Measurements from ENCODE around the gene FYN. TPM values are rescaled to one million over a fixed set of nuclear protein-coding genes. Genes with fewer than 3 reads are reported as not detected.

FYN gene
- total RNA-seq, 4 donors from 2014 or later, result 16.3 to 288 (median 52.2) TPM

DNA sequence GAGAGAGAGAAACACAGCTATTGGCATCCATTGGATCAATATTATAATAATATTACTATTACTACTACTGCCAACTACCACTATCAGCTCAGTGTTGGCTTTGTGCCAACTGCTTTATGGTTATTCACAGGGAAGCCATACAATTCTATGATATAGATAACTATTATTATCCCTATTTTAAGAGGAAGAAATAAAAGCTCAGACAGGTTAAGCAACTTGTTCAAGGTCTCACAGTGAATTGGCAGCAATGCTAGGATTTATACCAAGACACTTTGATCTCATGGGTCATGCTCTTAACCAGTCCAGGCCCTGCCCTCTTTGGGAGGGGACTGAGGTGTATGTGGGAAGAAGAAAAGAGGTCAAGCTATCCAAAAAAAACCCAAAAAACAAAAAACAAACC, 185.6 kb downstream of the FYN start:
- intact Hi-C loops (cut with DNase I; ENCODE audit: low total_unique reads), result no loop called here
- no peak for TF ChIP-seq EP300 (IDR thresholded peaks at IDR 0.05; ENCODE audit: low read depth)
- no peak for TF ChIP-seq POLR2AphosphoS5 (IDR thresholded peaks at IDR 0.05)
- TF ChIP-seq POLR2A (IDR thresholded peaks at IDR 0.05), result no peak
- TF ChIP-seq, protein P1, sequence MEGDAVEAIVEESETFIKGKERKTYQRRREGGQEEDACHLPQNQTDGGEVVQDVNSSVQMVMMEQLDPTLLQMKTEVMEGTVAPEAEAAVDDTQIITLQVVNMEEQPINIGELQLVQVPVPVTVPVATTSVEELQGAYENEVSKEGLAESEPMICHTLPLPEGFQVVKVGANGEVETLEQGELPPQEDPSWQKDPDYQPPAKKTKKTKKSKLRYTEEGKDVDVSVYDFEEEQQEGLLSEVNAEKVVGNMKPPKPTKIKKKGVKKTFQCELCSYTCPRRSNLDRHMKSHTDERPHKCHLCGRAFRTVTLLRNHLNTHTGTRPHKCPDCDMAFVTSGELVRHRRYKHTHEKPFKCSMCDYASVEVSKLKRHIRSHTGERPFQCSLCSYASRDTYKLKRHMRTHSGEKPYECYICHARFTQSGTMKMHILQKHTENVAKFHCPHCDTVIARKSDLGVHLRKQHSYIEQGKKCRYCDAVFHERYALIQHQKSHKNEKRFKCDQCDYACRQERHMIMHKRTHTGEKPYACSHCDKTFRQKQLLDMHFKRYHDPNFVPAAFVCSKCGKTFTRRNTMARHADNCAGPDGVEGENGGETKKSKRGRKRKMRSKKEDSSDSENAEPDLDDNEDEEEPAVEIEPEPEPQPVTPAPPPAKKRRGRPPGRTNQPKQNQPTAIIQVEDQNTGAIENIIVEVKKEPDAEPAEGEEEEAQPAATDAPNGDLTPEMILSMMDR (IDR thresholded peaks at IDR 0.05), result no peak
- H3K9me3 ChIP-seq, result no peaks in the 10 kb centered on the region
- no peaks in the 10 kb centered on the region for H3K27me3 ChIP-seq
- in situ Hi-C loops (cut with MboI; ENCODE audit: low pct_ligation_motif_present in 1 of 4, low pct_unique_long_range_greater_than_20kb in 1 of 4, low sequenced_read_pairs in 3 of 4), result no loop called here
- peak; percentile 34 for DNase-seq
- H3K4me1 ChIP-seq, result peaks cover 17 to 81% (median 41%) of the 10 kb centered on the region in 4 donors
- H3K36me3 ChIP-seq, result no peaks in the 10 kb centered on the region
- no peak overlapping the region for H3K27ac ChIP-seq
- H3K4me3 ChIP-seq, result no peak overlapping the region

GRCh38 chr6:111686932-111687266, 186.4 kb downstream of the FYN start:
- Histone ChIP-seq H3K9me3 (no peaks in the 10 kb centered on the region), H3K4me3 (no peak overlapping the region), H3K36me3 (no peaks in the 10 kb centered on the region), H3K27ac (peak overlapping the region in 2 of 4 donors; percentile 1 to 79), H3K27me3 (no peaks in the 10 kb centered on the region), H3K4me1 (peaks cover 13 to 76% (median 35%) of the 10 kb centered on the region in 4 donors)
- in situ Hi-C loops (cut with MboI; ENCODE audit: low pct_ligation_motif_present in 1 of 4, low pct_unique_long_range_greater_than_20kb in 1 of 4, low sequenced_read_pairs in 3 of 4), result no loop called here
- 73 to 86% methylated on average over 3 of the region's 3 CpGs for WGBS, 2 donors (ENCODE audit: low coverage in 1 of 2)
- DNase-seq, result no peak
- TF ChIP-seq, protein P1 (IDR thresholded peaks at IDR 0.05), result no peak
- TF ChIP-seq POLR2AphosphoS5 (IDR thresholded peaks at IDR 0.05) (no peak), EP300 (IDR thresholded peaks at IDR 0.05; ENCODE audit: low read depth) (no peak), POLR2A (IDR thresholded peaks at IDR 0.05) (no peak)
- intact Hi-C loops (cut with DNase I; ENCODE audit: low total_unique reads), result no loop called here

DNA sequence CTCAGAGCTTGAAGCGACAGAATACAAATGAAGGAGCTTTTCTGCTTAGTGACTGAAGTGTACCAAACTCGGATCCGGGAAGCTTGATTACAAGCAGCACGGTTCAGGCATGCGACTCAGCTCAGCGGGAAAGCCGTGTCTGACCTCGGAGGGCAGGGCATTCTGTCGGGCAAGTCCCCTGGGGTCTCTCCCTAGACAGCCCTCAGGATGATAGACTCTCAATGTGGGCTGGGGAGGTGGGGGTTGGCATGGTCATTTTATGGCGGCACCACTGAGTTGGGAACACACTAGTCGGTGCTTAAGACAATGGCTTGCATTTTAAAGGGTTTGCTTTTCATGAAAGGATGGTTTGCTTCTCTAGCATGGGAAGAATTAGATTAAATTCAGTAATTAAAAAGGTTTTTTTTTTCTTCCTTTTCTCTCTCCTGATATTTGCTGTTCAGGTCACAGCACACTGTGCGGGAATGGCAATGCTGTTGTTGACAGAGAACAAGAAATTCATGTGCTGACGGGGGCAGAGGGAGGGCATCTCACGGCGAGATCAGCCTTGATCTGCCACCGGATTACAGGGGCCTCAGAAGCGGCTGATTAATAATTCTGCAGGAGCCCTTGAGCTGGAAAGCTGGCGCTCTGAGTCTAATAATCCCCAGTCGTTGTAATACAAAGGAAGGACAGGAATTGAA, 186.9 kb downstream of the FYN start:
- Histone ChIP-seq H3K4me1 (peaks cover 8 to 76% (median 33%) of the 10 kb centered on the region in 4 donors), H3K27ac (peak overlapping the region; percentile 11 to 79 (median 32))
- intact Hi-C loops (cut with DNase I; ENCODE audit: low total_unique reads), result no loop called here

DNA sequence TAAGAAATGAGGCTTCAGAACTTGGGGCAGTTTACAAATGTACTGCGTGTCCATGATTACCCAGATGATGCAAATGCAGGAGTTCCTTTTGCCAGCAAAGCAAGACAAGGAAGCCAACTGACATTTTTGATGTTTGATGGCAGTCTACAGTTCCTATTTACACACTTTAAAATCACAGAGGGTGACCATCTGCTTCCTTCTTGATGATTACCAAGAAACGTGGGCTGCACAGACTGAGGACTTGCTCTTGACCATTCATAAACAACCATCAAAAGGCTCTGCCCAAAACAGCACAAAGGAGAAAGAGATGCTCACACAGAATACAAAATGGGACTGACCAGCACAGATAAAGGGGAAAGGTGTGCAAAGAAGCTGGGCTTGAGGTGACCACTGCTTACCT, 187.7 kb downstream of the FYN start:
- intact Hi-C loops (cut with DNase I; ENCODE audit: low total_unique reads) (no loop called here), in situ Hi-C loops (cut with MboI; ENCODE audit: low pct_ligation_motif_present in 1 of 4, low pct_unique_long_range_greater_than_20kb in 1 of 4, low sequenced_read_pairs in 3 of 4) (no loop called here)
- Histone ChIP-seq H3K27me3 (no peaks in the 10 kb centered on the region), H3K36me3 (no peaks in the 10 kb centered on the region), H3K4me3 (no peak overlapping the region), H3K4me1 (peaks cover 0 to 69% (median 24%) of the 10 kb centered on the region in 4 donors), H3K9me3 (no peaks in the 10 kb centered on the region), H3K27ac (peak overlapping the region; percentile 11 to 79 (median 52))
- TF ChIP-seq, protein P1 (IDR thresholded peaks at IDR 0.05), result no peak
- no peak for TF ChIP-seq POLR2A (IDR thresholded peaks at IDR 0.05)
- WGBS, 2 donors (ENCODE audit: low coverage in 1 of 2), result 19 to 38% methylated on average over 1 to 2 of the region's 2 CpGs
- no peak for DNase-seq

More for the DNA sequence above, 186.9 kb downstream of the FYN start:
- Histone ChIP-seq H3K4me3 (no peak overlapping the region), H3K27me3 (no peaks in the 10 kb centered on the region), H3K9me3 (no peaks in the 10 kb centered on the region), H3K36me3 (no peaks in the 10 kb centered on the region)
- in situ Hi-C loops (cut with MboI; ENCODE audit: low pct_ligation_motif_present in 1 of 4, low pct_unique_long_range_greater_than_20kb in 1 of 4, low sequenced_read_pairs in 3 of 4), result no loop called here
- 70 to 87% methylated on average over 10 to 19 of the region's 19 CpGs for WGBS, 2 donors (ENCODE audit: low coverage in 1 of 2)
- TF ChIP-seq, protein P1 (IDR thresholded peaks at IDR 0.05), result no peak
- TF ChIP-seq POLR2A (IDR thresholded peaks at IDR 0.05), result no peak
- DNase-seq, result no peak

Data from transverse colon (tissue), 4 donors.